Skeletal muscle tissue (tissue), 4 donors: ENCODE data around the gene RGS8. TPM values are rescaled to one million over a fixed set of nuclear protein-coding genes. Genes with fewer than 3 reads are reported as not detected.

Experiments used
- H3K27ac ChIP-seq: one replicate; pipeline ENCODE4 v1.7.0; 2013; ENCODE audit warnings: mild to moderate bottlenecking, low read depth, low read length, inconsistent platforms
- H3K27me3 ChIP-seq, 3 donors: one replicate each; pipeline ENCODE4 v1.7.0; 2013; ENCODE audit warnings: low read length in 3 of 3; ENCODE audit not compliant: control insufficient read depth in 3 of 3, insufficient read depth in 3 of 3
- H3K36me3 ChIP-seq, 3 donors: one replicate each; pipeline ENCODE4 v1.7.0; 2013; ENCODE audit warnings: low read length in 3 of 3; ENCODE audit not compliant: control insufficient read depth in 3 of 3, insufficient read depth in 3 of 3
- H3K4me1 ChIP-seq, 3 donors: one replicate each; pipeline ENCODE4 v1.7.0; 2013; ENCODE audit warnings: low read length in 3 of 3, mild to moderate bottlenecking in 3 of 3; ENCODE audit not compliant: control insufficient read depth in 3 of 3, insufficient read depth in 3 of 3
- H3K4me3 ChIP-seq, 3 donors: one replicate each; pipeline ENCODE4 v1.7.0; 2013; ENCODE audit warnings: low read length in 3 of 3
- H3K9ac ChIP-seq, 3 donors: one replicate each; pipeline ENCODE4 v1.7.0; 2013; ENCODE audit warnings: low read length in 3 of 3, mild to moderate bottlenecking in 3 of 3, moderate library complexity in 2 of 3, low read depth in 1 of 3
- H3K9me3 ChIP-seq, 3 donors: one replicate each; pipeline ENCODE4 v1.7.0; 2013; ENCODE audit warnings: low read length in 3 of 3; ENCODE audit not compliant: control insufficient read depth in 3 of 3
- total RNA-seq: library from RNA; depleted of rRNA; stranded (reverse); fragments of >200 nt; gene quantifications from one replicate; pipeline ENCODE4 v1.2.3, GENCODE V29; 2014
- donor health status: Osteomylitis.

RGS8 gene
- not detected for total RNA-seq

GRCh38 chr1:182684116-182684828 lies at the start of gene RGS8:
RGS8 (minus strand) TSS chr1:182684587; CDS start chr1:182669649, 14,938 bp downstream.
- peaks cover 0 to 3% (median 0%) of the 10 kb centered on the region in 3 donors for H3K4me1 ChIP-seq

GRCh38 chr1:182731852-182732575 lies 47.6 kb upstream of the RGS8 start:
- H3K4me3 ChIP-seq = no peak overlapping the region
- H3K9ac ChIP-seq = no peak overlapping the region
- H3K27ac ChIP-seq = no peak overlapping the region
- no peaks in the 10 kb centered on the region for H3K36me3 ChIP-seq
- H3K9me3 ChIP-seq = peaks cover 0 to 3% (median 0%) of the 10 kb centered on the region in 3 donors
- no peaks in the 10 kb centered on the region for H3K27me3 ChIP-seq
- H3K4me1 ChIP-seq = peaks cover 0 to 5% (median 0%) of the 10 kb centered on the region in 3 donors

More at GRCh38 chr1:182684116-182684828, at the start of gene RGS8:
- H3K4me3 ChIP-seq = no peak within 1 kb of the TSS
- H3K9me3 ChIP-seq = no peaks in the 10 kb centered on the region
- H3K9ac ChIP-seq = no peak within 1 kb of the TSS
- no peak within 1 kb of the TSS for H3K27ac ChIP-seq
- peaks cover 7 to 24% (median 20%) of the 10 kb centered on the region in 3 donors for H3K27me3 ChIP-seq
- no peaks in the 10 kb centered on the region for H3K36me3 ChIP-seq

- Histone ChIP-seq H3K9ac (no peak overlapping the region), H3K4me3 (no peak overlapping the region), H3K27me3 (no peaks in the 10 kb centered on the region), H3K27ac (no peak overlapping the region), H3K4me1 (peaks cover 0 to 5% (median 0%) of the 10 kb centered on the region in 3 donors), H3K9me3 (no peaks in the 10 kb centered on the region), H3K36me3 (no peaks in the 10 kb centered on the region)
Measured at GRCh38 chr1:182726912-182727311, 42.5 kb upstream of the RGS8 start.

GRCh38 chr1:182725259-182726255 lies 41.2 kb upstream of the RGS8 start:
- H3K4me1 ChIP-seq = peaks cover 0 to 5% (median 0%) of the 10 kb centered on the region in 3 donors
- no peak overlapping the region for H3K4me3 ChIP-seq
- no peak overlapping the region for H3K9ac ChIP-seq
- no peaks in the 10 kb centered on the region for H3K9me3 ChIP-seq
- no peak overlapping the region for H3K27ac ChIP-seq
- no peaks in the 10 kb centered on the region for H3K36me3 ChIP-seq
- no peaks in the 10 kb centered on the region for H3K27me3 ChIP-seq

GRCh38 chr1:182724215-182724614 lies 39.8 kb upstream of the RGS8 start:
- H3K4me3 ChIP-seq = no peak overlapping the region
- no peaks in the 10 kb centered on the region for H3K27me3 ChIP-seq
- H3K27ac ChIP-seq = no peak overlapping the region
- H3K9ac ChIP-seq = no peak overlapping the region
- no peaks in the 10 kb centered on the region for H3K9me3 ChIP-seq
- H3K36me3 ChIP-seq = no peaks in the 10 kb centered on the region
- H3K4me1 ChIP-seq = no peaks in the 10 kb centered on the region

- H3K4me3 ChIP-seq = no peak overlapping the region
- H3K9me3 ChIP-seq = no peaks in the 10 kb centered on the region
- H3K36me3 ChIP-seq = no peaks in the 10 kb centered on the region
- H3K9ac ChIP-seq = no peak overlapping the region
- H3K27ac ChIP-seq = no peak overlapping the region
- no peaks in the 10 kb centered on the region for H3K27me3 ChIP-seq
- H3K4me1 ChIP-seq = no peaks in the 10 kb centered on the region
Measured at GRCh38 chr1:182723200-182723599, 38.8 kb upstream of the RGS8 start.

GRCh38 chr1:182721525-182721924 lies 37.1 kb upstream of the RGS8 start:
- Histone ChIP-seq H3K27ac (no peak overlapping the region), H3K36me3 (no peaks in the 10 kb centered on the region), H3K4me1 (no peaks in the 10 kb centered on the region), H3K27me3 (no peaks in the 10 kb centered on the region), H3K4me3 (no peak overlapping the region), H3K9ac (no peak overlapping the region), H3K9me3 (no peaks in the 10 kb centered on the region)

- Histone ChIP-seq H3K36me3 (no peaks in the 10 kb centered on the region), H3K27ac (no peak overlapping the region), H3K9ac (no peak overlapping the region), H3K27me3 (no peaks in the 10 kb centered on the region), H3K4me1 (no peaks in the 10 kb centered on the region), H3K9me3 (no peaks in the 10 kb centered on the region), H3K4me3 (no peak overlapping the region)
Measured at GRCh38 chr1:182720463-182720862, 36.1 kb upstream of the RGS8 start.

GRCh38 chr1:182719553-182719952 lies 35.2 kb upstream of the RGS8 start:
- no peaks in the 10 kb centered on the region for H3K9me3 ChIP-seq
- no peaks in the 10 kb centered on the region for H3K36me3 ChIP-seq
- H3K4me3 ChIP-seq = no peak overlapping the region
- H3K4me1 ChIP-seq = no peaks in the 10 kb centered on the region
- H3K27ac ChIP-seq = no peak overlapping the region
- H3K27me3 ChIP-seq = no peaks in the 10 kb centered on the region
- H3K9ac ChIP-seq = no peak overlapping the region
